ENCODE results near the gene PTPRD. TPM values are rescaled to one million over a fixed set of nuclear protein-coding genes. Genes with fewer than 3 reads are reported as not detected.

PTPRD gene
- total and polyA plus RNA-seq, 2 of the 4 experiments (the other 2 are of a cell fraction) = 0.07 to 0.18 TPM

DNA sequence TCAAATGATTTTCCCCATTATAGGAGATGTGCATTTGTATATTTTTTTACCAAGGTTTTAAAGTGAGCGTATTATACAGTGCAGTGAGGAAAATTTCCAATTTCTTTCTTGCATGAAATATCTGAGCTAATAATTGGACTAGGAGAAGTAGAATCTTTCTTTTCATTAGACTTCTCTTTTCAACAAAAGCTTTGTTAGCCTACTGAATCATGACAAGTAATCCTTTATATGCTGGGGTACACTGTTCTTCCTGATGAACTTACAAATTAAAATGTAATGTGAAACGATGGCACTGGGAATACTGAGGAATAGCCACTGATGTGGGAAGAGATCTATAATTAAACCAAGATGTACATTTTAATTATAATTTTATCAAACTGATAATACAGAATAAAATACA is 829.6 kb downstream of the PTPRD start:
- WGBS, 2 experiments (ENCODE audit: extremely low coverage in 2 of 2, insufficient read length in 1 of 2) = no CpG with 5 or more reads among the region's 2 CpGs
- no peak overlapping the region for H3K4me2 ChIP-seq (ENCODE audit: low read depth, low read length)
- H3K56ac ChIP-seq (ENCODE audit: extremely low read depth, insufficient read depth, low read length) = no peak overlapping the region
- H2BK20ac ChIP-seq (ENCODE audit: low read depth, low read length) = no peak overlapping the region
- in situ Hi-C loops (cut with MboI; ENCODE audit: low sequenced_read_pairs) (no loop called here), dilution Hi-C loops (cut with HindIII; ENCODE audit: low sequenced_read_pairs, unreplicated experiment) (no loop called here), intact Hi-C loops (cut with micrococcal nuclease) (no loop called here)
- H2AK9ac ChIP-seq (replicated peaks; ENCODE audit: low read depth, low read length, poor library complexity) = no peak overlapping the region
- H3K23ac ChIP-seq (ENCODE audit: low read depth, low read length) = no peak overlapping the region
- ATAC-seq (ENCODE audit: low read depth) (no peak), DNase-seq (no peak)
- H3K36me3 ChIP-seq (ENCODE audit: control insufficient read depth, insufficient read depth, low read length) = no peaks in the 10 kb centered on the region
- H3K4me1 ChIP-seq (ENCODE audit: control insufficient read depth, insufficient read depth, low read length) = no peaks in the 10 kb centered on the region
- H2BK120ac ChIP-seq (ENCODE audit: low read depth, low read length) = no peak overlapping the region
- no peak overlapping the region for H2AFZ ChIP-seq (replicated peaks; ENCODE audit: low read length, poor library complexity)
- H2AK5ac ChIP-seq (ENCODE audit: low read depth, low read length) = no peak overlapping the region
- POLR2A ChIA-PET (ENCODE audit: unreplicated experiment) = no interaction called here
- no peak overlapping the region for H3K4ac ChIP-seq (ENCODE audit: low read depth, low read length)
- H3K9me3 ChIP-seq (ENCODE audit: control insufficient read depth, insufficient read depth, low read length) = peaks cover 1% of the 10 kb centered on the region; the same call in 1 of the 2 replicates
- no peak overlapping the region for H3K4me3 ChIP-seq (ENCODE audit: insufficient read depth, low read depth, low read length)
- H3K27me3 ChIP-seq (ENCODE audit: control insufficient read depth, insufficient read depth, low read length) = no peaks in the 10 kb centered on the region
- no peak overlapping the region for H4K8ac ChIP-seq (ENCODE audit: low read depth in 2 of 2, low read length in 2 of 2)
- H4K20me1 ChIP-seq (ENCODE audit: insufficient read depth, low read length) = no peaks in the 10 kb centered on the region
- no peaks in the 10 kb centered on the region for H3K79me1 ChIP-seq (ENCODE audit: low read depth in 1 of 2, low read length in 2 of 2)
- H3K9ac ChIP-seq (ENCODE audit: low read depth, low read length) = no peak overlapping the region
- no peak overlapping the region for H4K91ac ChIP-seq (ENCODE audit: insufficient read depth, low read depth, low read length)
- no peak for TF ChIP-seq MAZ (IDR thresholded peaks at IDR 0.05; ENCODE audit: borderline replicate concordance, low read depth, low read length)
- no peak for TF ChIP-seq MAFK (IDR thresholded peaks at IDR 0.05; ENCODE audit: low read depth, low read length)
- no peak for TF ChIP-seq BHLHE40 (IDR thresholded peaks at IDR 0.05; ENCODE audit: low read depth, low read length)
- TF ChIP-seq FOS (IDR thresholded peaks at IDR 0.05; ENCODE audit: low read depth, low read length) = no peak
- TF ChIP-seq MXI1 (IDR thresholded peaks at IDR 0.05; ENCODE audit: borderline replicate concordance, low read depth, low read length) = no peak
- no peak for TF ChIP-seq POLR2A (IDR thresholded peaks at IDR 0.05; ENCODE audit: low read depth, low read length)
- no peak for TF ChIP-seq CHD1 (IDR thresholded peaks at IDR 0.05; ENCODE audit: low read depth, low read length)
- no peak for TF ChIP-seq RAD21 (IDR thresholded peaks at IDR 0.05; ENCODE audit: low read length)
- TF ChIP-seq, protein P1, sequence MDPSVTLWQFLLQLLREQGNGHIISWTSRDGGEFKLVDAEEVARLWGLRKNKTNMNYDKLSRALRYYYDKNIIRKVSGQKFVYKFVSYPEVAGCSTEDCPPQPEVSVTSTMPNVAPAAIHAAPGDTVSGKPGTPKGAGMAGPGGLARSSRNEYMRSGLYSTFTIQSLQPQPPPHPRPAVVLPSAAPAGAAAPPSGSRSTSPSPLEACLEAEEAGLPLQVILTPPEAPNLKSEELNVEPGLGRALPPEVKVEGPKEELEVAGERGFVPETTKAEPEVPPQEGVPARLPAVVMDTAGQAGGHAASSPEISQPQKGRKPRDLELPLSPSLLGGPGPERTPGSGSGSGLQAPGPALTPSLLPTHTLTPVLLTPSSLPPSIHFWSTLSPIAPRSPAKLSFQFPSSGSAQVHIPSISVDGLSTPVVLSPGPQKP (IDR thresholded peaks at IDR 0.05; ENCODE audit: borderline replicate concordance, low read depth, low read length) = no peak
- no peak for TF ChIP-seq CEBPB (IDR thresholded peaks at IDR 0.05; ENCODE audit: low read depth, low read length)
- TF ChIP-seq SMC3 (IDR thresholded peaks at IDR 0.05; ENCODE audit: low read depth, low read length) = no peak
- no peak for TF ChIP-seq RCOR1 (IDR thresholded peaks at IDR 0.05; ENCODE audit: insufficient replicate concordance, low read length)
- TF ChIP-seq NFE2L2 (IDR thresholded peaks at IDR 0.05; ENCODE audit: low read depth, low read length) = no peak
- no peak for TF ChIP-seq RFX5 (IDR thresholded peaks at IDR 0.05; ENCODE audit: low read depth, low read length)
- TF ChIP-seq, protein P2, sequence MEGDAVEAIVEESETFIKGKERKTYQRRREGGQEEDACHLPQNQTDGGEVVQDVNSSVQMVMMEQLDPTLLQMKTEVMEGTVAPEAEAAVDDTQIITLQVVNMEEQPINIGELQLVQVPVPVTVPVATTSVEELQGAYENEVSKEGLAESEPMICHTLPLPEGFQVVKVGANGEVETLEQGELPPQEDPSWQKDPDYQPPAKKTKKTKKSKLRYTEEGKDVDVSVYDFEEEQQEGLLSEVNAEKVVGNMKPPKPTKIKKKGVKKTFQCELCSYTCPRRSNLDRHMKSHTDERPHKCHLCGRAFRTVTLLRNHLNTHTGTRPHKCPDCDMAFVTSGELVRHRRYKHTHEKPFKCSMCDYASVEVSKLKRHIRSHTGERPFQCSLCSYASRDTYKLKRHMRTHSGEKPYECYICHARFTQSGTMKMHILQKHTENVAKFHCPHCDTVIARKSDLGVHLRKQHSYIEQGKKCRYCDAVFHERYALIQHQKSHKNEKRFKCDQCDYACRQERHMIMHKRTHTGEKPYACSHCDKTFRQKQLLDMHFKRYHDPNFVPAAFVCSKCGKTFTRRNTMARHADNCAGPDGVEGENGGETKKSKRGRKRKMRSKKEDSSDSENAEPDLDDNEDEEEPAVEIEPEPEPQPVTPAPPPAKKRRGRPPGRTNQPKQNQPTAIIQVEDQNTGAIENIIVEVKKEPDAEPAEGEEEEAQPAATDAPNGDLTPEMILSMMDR (conservative IDR thresholded peaks at IDR 0.05; ENCODE audit: low read depth, low read length) = no peak
- TF ChIP-seq, protein P3, sequence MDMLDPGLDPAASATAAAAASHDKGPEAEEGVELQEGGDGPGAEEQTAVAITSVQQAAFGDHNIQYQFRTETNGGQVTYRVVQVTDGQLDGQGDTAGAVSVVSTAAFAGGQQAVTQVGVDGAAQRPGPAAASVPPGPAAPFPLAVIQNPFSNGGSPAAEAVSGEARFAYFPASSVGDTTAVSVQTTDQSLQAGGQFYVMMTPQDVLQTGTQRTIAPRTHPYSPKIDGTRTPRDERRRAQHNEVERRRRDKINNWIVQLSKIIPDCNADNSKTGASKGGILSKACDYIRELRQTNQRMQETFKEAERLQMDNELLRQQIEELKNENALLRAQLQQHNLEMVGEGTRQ (IDR thresholded peaks at IDR 0.05; ENCODE audit: low read depth, low read length) = no peak
- BruUV-seq (replicated peaks) = no TSS peak
- H3K18ac ChIP-seq (ENCODE audit: low read depth, low read length) = no peak overlapping the region
- no peak overlapping the region for H3K14ac ChIP-seq (replicated peaks; ENCODE audit: low read depth, low read length)
- H2BK15ac ChIP-seq (ENCODE audit: low read depth, low read length) = no peak overlapping the region
- no peak overlapping the region for H2BK5ac ChIP-seq (ENCODE audit: low read depth, low read length, poor library complexity, severe bottlenecking)
- H3K27ac ChIP-seq (ENCODE audit: insufficient read depth, low read length) = no peak overlapping the region
- H3K9me1 ChIP-seq (ENCODE audit: insufficient read depth, low read length) = no peaks in the 10 kb centered on the region
- no peak overlapping the region for H4K5ac ChIP-seq (ENCODE audit: low read depth, low read length)
- CTCF ChIA-PET = no interaction called here
